GOT3 (cell line): Measurements from ENCODE around the gene DLG2.

Experiments used
- DNase-seq: peaks from one replicate; lab custom pipeline; 2025; ENCODE audit warnings: mixed read lengths; lab: John Stamatoyannopoulos, UW

The DLG2 gene

DNA sequence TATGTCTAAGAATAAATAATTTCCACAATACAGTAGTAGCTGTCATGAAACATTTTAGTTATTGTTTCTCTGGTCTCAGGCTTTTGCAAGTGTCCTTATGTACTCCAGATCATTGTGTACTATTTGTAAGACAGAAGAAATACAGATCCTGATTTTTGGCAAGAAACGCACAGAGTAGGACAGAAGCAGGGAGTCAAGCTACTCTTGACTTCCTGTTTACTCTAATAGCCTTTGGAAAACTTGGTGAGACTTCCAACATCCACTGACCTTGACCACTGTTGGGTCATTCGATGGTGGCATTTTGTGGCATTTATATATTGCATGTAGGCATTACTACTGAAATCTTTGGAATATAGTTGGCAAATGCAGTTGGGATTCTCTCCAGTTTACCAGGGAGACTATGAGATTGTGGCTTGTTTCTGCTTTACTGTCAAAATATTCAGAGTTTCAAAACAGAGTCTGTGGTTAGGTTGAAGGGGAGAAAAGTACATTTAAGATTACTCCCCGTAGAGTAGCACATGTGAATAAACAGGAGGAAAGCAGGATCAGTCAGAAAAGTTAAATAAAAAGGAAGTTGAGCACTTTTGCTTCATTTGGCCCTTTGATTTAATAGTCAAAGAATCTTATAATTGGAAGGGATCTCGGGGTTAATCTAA is 1614.8 kb downstream of the DLG2 start:
- no peak for DNase-seq

DNA sequence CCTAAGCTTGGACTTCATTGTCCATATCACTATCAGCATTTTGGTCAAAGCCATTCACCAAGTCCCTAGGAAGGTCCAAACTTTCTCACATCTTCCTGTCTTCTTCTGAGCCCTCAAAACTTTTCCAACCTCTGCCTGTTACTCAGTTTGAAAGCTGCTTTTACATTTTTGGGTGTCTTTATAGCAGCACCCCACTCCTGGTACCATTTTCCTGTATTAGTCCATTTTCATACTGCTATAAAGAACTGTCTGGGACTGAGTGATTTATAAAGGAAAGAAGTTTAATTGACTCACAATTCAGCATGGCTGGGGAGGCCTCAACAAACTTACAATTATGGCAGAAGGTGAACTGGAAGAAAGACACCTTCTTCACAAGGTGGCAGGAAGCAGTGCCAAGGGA is 1624.0 kb downstream of the DLG2 start:
- no peak for DNase-seq

DNA sequence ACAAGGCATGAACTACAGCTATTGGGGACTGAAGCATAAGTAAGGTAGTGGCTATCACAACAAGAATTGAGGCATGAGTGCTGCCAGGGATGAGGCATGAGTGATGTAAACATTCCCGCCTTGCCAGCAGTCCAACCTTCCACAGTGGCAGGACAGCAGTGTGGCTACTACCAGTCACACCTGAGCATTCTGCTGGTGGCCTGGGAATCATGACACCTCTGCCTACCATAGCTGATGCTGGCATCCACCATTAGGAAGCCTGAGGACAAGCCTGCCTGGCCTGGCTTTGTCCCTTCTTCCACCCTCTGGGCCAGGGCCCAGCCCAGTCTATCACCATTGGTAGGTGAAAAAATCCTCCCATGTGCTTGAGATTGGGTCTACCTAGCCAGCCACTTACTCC is 1628.2 kb downstream of the DLG2 start:
- no peak for DNase-seq

DNA sequence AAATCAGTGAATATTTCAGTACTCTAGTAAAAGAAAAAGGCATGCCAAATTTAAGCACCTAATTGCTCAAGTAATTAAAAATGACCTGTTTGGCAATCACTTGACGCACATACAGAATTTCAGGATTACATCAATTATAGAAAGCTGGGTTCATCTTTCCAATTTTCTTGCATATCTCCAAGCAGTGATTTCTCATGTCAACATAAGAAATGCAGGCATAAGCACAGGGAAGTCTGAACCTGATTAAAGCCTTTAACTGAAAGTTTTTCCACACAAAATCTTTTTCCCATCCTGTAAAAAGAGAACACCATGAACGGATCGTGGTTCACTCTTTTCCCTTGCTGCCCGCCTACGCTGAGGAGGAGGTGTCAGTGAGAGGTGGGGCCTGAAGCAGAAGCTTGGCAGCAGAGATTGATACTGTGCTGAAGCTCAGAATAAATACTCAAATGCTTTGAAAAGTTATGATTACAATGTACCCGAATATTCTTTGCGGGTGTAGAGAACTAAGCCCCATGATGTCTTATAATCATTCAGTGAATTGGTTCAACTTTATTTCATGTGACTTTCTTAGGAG is 1636.9 kb downstream of the DLG2 start:
- DNase-seq: no peak

DNA sequence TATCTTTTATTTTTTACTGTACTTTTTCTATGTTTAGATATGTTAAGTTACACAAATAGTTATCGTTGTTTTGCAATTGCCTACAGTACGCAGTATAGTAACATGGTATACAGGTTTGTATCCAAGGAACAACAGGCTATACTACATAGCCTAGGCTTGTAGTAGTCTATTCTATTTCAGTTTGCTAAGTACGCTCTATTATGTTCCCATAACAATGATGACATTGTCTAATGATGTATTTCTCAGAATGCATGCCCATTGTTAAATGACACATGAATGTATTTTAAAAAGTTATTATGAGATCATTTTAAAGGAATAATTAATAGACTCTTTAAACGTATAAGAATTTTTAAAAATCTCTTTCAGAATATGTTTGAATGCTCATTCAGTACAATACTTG is 1644.3 kb downstream of the DLG2 start:
- DNase-seq: no peak

DNA sequence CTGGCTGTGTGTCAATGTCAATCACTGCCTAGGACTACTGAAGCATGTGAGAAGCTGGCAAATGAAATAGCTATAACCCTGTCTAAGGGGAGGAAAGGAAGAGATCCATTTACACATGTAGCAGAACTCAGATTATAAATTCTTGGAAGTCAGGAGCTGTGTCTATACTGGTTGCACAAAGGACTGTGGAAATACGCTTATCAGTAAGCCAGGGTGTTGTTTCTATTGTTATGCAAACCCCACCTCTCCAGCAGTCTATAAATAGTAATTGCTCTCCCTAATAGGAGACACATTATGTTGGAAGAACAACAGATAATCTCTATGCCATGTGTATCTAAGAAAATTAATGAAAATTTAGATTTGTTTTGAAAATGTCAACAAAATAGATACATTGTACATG is 1647.6 kb downstream of the DLG2 start:
- DNase-seq: no peak

DNA sequence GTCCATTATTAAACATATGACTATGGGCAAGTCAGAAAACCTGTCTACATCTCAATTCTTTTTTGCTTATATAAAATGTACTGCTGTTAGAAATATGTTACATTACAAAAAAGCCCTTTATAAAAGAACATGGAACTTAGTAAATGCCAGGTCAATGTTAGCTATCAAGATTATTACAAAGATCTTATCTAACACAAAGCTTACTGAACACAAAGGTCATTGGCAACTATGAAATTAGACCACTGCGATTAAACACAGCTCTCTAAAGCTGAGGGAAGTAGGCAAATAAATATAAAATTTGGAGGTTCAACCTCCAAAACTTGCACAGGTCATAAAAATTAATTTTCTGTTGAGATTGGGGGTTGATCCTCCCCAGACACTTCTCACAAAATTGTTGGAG is 1648.2 kb downstream of the DLG2 start:
- DNase-seq: no peak

DNA sequence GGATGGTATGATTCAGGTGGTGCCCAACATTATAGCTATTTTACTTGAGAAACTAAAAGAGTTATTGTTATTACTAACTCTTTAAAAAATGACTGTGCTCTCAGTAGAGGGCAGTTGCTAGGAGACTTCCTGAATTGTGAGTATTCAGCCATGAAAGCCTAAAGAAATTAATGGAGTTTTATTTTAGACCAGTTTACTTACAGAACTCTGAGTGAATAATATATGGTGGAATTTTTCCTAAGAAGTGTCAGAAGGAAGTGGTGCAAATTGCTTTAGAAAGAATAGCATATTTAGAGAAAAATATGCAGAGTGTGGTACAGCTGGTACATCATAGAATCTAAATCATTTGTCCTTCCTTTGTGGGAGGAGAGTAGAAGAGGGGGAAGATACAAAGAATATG is 1651.1 kb downstream of the DLG2 start:
- DNase-seq: no peak

DNA sequence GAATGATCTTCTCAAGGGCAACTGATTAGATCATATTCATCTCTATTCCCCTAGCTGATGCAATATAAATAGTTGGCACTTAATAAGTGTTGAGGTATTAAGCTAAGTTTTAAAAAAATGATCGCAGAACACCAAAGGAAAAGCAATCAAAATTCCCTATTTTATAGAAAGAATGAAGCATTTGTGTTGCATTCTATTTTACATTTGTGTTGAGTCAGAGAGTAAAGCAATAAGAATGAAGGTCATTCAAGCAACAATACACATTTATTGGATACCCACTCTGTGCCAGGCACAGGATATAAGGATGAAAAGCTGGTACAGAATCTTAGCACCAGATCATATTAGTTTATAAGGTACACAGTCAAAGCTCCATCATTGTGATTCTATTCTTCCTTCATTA is 1654.6 kb downstream of the DLG2 start:
- DNase-seq: no peak

DNA sequence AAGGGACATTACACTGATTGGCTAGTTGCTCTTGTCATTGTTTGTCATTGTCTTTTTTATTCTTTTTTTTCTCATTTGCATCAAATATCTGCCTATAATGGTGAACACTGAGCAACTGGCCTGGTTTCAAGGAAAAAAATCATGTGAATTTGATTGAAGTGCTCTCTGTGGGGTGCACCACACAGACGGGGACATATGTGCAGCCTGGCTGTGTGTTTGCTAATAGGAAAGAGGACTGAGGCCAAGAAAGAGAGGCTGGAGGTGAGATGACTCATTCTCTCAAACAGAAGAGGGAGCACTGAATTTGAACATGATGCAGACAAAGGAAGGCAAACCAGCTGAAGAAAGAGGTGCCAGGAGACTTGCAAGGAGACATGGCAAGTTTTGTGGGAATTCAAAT is 1656.1 kb downstream of the DLG2 start:
- no peak for DNase-seq

DNA sequence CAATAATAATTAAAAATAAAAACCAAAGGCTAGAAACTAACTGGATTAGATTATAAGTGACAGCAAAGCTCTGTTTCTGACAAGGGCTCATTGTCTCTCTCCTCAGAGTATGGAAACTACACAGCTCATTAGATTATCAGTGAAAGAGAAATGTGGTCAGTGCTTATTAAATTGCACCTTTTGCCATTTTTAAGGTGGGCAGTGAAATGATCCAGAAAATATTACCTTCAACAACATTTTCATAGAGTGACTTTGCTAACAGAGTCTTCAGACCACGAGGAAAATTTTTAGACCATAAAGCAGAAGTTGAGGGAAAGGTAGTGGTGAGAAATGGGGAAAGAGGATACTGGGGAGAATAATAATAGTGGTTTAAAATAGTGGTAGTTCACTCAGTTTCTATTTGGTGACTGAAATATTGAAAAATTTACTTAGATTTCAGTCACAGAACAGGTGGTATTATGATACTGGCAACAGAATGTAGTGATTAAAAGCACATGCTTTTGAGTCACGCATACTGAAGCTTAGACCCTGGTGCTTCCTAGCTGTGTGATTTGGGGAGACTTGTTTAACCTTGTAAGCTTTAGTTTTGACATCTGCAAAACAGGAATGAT is 1657.0 kb downstream of the DLG2 start:
- no peak for DNase-seq

DNA sequence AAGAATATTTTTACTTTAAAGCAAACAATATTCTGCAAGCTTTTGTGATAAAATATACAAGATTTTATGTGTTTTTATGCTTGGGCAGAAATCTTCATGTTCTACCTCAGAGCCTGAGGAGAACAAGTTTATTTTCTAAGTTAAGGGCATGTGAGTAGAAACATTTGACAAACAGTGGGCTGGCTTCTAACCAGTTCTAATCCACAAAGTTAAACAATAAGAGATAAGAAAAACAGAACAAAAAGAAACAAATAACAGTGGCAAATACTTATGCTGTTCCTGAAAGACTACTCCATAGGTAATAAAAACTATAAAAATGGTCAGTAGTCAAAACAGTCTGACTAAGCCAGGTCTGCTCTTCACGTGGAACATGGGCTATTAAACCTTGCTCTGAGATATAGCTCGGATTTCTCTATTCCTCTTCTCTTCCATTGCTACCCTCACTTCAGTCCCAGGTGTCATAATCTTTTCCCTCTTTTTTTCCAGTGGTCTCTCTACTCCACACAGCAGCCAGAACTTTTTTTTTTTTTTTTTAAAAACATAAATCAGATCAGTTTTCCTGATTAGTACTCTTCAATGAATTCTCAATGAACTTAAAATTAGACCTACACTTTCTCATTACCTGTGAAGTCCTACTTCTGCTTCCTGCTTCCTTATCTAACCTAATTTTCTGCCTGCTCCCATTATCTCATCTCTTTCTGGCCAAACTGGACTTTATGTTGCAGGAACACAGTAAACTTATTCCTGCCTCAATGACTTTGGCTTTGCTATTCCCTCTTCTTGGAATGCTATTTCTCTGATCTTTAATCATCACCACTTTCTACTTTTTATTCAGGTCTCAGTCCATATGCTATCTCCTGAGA is 1669.9 kb downstream of the DLG2 start:
- DNase-seq: no peak

DNA sequence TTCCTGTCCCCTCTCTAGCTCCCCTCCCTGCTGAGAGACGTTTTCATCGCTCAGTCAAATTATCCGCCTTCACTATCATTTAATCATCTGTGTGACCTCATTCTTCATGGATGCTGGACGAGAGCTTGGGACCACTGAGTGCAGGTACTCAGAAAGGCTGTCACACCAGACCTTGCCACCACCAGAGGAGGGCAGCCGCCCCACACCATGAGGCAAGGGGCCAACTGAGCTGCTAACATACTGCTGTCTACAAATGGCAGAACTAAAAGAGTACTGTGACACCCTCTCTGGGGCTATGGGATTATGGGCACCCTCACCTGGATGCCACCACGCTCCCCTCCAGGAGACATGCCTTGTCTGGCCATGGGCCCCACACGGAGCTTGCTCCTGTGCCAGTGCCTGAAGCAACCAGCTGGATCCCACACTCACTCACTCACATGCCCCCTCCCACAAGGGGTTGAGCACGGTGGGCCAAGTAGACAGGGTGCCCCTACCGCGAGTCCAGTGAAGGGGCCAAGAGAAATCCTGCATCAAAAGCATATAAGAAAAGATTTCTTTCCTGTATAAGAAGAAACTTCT is 1670.9 kb downstream of the DLG2 start:
- DNase-seq: no peak

DNA sequence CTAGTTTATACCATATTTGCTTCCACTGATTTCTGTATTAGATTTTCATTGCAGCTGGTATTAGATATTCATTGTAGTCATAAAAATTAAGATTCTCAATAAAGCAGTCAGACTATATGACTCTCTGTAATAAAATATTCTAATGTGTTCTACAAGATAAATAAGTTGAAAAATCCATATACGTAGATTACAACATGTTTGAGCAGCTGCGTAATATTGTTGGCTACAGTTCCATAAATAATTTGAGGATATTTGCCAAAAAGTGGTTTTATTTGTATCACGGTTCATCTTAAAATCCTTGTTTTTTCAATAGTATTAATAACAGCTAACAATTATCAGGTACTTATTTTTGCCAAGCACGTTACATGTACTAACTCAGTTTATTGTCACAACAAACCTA is 1672.4 kb downstream of the DLG2 start:
- DNase-seq: no peak

DNA sequence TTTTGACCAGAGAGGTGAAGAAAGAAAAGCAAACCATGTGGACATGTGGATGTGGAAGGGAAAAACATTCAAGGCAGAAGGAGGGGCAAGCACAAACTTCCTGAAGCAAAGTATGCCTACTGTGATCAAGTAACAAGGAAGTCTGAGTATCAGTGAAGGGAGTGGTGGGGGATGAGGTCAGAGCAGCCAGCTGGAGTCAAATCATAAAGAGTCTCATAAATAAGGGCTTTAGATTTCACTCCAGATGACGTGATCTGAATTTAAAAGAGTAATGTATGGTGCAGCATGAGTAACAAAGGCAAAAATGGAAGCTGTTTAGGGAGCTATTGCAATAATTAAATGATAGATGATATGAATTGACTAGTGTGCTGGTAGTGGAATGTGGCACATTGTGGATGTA is 1675.6 kb downstream of the DLG2 start:
- DNase-seq: no peak

DNA sequence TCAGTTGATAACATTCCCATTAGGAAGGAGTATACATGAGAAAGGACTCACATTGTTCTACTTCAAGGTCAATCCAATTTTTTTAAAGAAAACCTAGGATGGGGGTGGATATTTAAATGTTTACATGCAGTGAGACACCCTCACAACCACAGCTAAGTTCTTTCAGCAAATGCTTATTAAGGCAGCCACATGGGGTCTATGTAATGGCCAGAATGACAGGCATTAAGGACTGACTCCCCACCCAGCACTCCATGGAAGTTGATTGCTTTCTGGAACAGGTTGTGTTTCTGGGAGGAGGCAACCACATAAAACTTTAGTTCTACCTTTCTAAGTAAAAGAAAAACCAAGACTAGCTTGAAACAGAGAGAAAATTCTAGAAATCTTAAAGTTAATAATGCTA is 1678.9 kb downstream of the DLG2 start:
- DNase-seq: no peak

DNA sequence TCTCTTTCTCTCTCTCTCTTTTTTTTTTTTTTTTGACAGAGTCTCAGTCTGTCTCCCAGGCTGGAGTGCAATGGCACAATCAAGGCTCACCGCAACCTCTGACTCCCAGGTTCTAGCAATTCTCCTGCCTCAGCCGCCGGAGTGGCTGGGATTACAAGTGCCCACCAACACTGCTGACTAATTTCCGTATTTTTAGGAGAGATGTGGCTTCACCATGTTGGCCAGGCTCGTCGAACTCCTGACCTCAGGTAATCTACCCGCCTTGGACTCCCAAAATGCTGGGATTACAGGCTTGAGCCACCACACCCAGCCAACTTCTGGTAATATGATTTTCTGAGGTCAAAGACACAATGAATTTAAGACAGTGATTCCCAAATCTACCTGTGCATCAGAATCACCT is 1681.2 kb downstream of the DLG2 start:
- DNase-seq: no peak

DNA sequence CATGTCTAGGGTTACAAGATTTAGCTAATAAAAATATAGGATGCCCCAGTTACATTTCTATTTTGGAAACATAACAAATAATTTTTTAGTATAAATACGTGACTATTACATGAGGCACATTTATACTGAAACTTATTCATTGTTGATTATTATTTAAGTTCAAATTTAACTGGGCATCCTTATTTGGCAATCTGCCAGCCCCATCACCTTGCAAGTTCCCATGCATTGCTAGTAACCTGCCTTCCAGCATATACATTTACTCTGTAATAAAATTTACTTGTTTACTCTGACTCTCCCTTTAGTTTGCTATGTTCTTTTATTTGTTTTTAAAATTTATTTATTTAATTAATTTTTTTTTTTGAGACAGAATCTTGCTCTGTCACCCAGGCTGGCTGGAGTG is 1686.1 kb downstream of the DLG2 start:
- no peak for DNase-seq

DNA sequence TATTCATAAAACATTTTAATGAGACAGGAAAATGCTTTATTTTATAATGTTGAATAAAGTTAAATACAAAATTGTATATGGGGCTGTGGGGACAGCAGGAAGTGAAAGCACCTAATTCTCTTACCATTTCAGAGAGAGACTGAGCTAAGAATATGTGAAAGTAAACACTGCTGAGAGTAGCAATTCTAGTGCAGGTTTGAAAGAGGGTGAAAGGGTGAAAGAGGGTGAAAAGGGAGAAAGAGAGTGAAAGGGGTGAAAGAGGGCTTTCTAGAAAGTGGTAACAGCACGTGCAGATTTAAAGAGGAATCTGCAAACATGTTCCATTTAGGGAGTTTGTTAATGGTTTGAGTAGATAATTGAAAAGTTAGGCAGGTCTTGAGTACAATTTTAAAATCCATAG is 1689.0 kb downstream of the DLG2 start:
- no peak for DNase-seq

DNA sequence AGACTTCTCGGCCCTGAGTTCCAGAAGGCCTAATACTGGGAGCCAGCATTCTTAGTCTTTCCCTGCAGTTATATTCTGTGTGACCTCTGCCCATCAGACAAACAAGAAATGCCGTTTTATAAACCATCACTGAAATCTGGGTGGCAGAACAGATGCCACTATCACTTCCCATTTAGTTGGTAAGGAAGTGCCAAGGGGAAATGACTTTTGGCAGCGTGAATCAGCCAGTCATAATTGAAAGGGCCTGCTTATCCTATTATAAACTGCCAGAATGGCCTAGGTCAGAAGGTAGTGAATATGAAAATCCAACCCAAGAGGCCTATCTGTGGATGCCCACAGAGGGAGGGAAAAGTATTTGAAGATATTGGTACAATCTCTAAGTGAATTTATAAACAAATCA is 1694.1 kb downstream of the DLG2 start:
- DNase-seq: no peak

DNA sequence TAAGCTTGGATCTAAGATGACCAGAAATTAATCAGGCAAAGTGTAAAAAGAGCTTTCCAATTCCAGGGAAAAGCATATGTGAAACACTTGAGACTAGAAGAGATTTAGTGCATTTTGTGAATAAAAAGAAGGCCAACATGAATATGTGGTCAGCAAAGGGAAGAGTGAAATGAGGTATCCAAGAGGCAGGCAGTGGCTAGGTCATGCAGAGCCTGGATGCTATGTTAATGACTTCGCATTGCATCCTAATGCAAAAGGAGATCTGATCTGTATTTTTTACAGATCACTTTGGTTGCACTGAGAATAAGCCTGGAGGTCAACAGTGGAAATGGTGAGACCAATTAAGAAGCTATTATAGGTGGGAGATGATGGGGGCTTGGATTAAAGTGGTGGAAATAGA is 1699.7 kb downstream of the DLG2 start:
- no peak for DNase-seq

DNA sequence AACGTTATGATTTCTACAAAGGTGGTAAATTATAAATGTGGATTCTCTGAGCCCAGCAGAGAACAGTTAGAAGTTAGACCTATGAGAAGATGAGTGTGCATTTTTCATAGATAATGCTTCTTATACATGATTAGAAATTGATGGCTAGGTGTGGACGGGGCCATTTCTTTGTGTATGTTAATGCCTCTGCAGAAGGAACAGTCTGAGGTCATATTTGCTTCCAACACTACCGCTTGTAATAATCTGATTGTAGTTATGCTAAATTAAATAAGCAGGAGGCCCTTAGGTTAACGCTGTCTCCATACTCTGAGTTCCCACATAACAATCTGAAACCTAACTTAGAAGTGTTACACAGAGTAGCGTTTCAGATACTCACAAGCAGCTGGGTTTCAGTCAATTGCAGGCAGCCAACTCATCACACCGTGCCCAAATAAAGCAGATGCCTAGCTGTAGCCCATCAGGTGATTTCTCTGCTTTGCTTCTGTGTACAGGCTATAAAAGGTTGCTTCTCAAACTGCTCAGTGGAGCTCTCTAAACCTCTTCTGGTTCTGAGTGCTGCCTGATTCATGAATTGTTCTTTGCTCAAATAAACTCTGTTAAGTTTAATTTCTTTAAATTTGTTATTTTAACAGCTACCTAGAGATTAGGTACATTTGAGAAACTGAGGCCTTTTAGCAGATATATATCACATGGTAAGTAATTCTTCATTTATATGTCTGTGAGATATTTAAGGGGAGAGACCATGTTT is 1702.2 kb downstream of the DLG2 start:
- no peak for DNase-seq
